Placental pericyte (primary cell): Measurements from ENCODE around the gene LOXL3. TPM values are rescaled to one million over a fixed set of nuclear protein-coding genes. Genes with fewer than 3 reads are reported as not detected.

ENCODE experiments used
- total RNA-seq: library from RNA; depleted of rRNA; stranded (reverse); fragments of >200 nt; gene quantifications from 2 replicates; pipeline ENCODE4 v1.2.3, GENCODE V29; 2012

The LOXL3 gene
- 2.0 and 2.9 TPM in 2 replicates for total RNA-seq

DNA sequence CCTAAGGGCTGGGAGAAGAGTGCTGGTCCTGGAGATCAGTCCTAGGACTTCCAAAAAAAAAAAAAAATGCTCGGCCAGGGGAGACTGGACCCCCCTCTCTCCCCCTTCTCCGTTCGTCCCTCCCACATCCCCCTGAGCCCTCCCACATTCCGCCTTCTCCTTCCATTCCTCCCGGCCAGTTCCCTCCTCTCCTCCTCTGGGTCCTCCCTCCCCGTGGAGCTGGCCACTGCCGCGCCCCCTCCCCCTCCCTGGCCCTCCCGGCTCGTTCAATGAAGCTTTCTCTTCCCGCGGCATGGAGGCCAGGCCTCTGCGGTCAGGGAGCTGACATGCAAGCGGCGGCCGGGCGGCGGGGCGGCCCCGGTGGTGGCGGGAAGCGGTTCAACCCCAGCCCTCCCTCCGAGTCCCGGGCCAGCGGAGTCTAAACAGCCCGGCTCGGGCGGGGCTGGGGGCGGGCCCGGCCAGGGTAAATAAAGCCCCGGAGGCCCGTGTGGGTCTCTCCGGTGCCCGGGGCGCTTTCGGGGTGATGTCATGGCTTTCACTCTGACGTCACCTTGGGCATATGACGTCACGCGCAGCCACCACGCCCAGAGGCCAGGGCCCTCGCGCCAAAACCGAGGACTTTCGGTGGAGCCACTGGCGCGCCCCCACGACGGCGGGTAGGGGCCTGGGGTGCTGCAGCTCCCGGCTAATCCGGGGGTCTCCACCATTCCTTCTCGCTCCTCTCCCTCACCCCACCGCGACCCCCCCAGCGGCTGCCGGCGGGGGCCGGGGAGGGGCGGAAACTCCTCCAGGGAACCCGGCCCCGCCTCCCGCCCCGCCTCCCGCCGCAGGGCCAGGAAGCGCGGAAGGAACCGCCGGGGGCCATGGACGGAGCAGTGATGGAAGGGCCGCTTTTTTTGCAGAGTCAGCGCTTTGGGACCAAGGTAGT is at the start of gene LOXL3, which contains the start of gene DOK1:
Gene LOXL3 (minus strand): TSS at position 51 of the 928 bp plus-strand sequence. CDS start 1,308 bp downstream, outside the sequence.
Gene DOK1 (plus strand): TSS at position 829 of the 928 bp plus-strand sequence. CDS start 35 bp downstream, at position 864.

DNA sequence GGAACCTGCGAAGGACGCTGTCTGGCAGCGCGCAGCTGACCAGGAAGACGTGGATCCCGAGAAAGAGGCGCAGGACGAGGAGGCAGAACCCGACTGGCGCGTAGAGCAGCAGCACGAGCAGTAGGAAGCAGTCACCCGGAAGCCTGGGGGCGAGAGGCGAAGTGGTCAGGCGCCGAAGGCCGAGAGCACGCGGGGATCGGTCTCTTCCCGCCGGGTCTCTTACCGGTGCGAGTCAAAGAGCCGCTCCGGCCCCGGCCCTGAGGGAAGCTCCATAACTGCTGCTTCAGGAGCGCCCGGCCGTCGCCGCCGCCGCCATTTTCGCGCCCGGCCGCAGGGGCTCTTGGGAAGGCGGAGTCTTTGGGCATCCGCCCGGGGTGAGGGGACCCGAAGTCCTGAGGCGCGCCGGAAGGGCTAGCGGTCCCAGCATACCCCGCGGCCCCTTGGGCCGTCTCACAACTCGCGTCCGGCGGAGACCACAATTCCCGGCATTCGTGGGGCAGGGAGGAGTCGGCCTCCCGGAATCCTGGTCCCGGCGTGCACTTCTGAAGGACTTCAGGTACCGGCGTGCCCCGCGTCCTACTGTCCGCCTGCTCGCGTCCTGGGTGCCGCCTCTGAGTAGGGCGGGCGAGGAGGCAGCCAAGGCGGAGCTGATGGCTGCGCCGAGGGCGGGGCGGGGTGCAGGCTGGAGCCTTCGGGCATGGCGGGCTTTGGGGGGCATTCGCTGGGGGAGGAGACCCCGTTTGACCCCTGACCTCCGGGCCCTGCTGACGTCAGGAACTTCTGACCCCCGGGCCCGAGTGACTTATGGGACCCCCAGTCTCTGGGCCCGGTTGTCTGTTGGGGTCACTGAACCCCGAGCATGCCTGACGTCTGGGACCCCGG is 24.1 kb downstream of the LOXL3 start, which contains the start of the genes AUP1 and HTRA2:
Gene AUP1 (minus strand): TSS at position 350 of the 882 bp plus-strand sequence. CDS start 77 bp downstream, at position 273.
Gene HTRA2 (plus strand): TSS at position 577 of the 882 bp plus-strand sequence. CDS start 74 bp downstream, at position 651.

DNA sequence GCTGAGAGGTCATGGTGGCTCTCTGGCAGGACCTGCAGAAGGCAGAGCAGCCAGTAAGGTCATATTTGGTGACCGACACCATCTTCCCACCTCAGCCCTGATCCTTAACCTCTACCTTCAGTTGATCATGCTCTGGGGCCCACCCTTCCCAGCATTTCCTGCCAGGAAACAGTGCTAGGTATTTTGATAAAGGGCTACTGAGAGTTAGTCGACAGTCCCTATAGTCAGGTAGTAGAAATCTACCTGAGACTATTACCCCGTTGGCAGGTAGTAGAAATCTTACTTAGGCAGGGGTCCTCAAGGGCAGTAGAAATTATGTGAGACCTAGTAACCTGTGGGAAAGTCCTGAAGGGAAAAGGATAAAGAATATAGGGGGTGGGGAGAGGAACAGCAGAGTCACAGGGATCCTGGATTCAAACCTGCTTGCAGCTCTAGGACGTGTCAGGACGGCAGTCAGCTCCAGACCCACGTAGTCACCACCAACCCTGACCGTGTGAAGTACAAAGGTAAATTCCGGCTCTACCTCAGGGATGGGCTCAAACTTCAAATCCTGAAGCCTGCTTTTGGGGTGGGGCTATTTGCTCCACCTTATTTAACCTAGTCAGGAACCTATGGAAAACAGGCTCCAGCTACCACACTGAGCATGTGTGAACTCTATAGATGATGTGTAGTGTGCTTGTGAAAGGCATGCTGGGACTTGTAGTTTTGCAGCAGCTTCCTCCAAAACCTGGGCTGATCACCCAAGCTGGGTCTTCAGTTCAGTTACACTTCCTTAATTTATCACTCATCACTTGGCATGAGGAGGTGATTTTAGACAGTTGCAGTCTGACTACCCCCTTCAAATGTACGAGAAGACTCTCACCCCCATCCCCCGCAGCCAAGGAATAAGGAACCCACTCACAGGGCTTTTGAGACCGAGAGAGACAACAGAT is 27.8 kb downstream of the LOXL3 start, which contains the start of gene DQX1:
Gene DQX1 (minus strand): TSS at position 515 of the 932 bp plus-strand sequence. CDS start 502 bp downstream, at position 13.

DNA sequence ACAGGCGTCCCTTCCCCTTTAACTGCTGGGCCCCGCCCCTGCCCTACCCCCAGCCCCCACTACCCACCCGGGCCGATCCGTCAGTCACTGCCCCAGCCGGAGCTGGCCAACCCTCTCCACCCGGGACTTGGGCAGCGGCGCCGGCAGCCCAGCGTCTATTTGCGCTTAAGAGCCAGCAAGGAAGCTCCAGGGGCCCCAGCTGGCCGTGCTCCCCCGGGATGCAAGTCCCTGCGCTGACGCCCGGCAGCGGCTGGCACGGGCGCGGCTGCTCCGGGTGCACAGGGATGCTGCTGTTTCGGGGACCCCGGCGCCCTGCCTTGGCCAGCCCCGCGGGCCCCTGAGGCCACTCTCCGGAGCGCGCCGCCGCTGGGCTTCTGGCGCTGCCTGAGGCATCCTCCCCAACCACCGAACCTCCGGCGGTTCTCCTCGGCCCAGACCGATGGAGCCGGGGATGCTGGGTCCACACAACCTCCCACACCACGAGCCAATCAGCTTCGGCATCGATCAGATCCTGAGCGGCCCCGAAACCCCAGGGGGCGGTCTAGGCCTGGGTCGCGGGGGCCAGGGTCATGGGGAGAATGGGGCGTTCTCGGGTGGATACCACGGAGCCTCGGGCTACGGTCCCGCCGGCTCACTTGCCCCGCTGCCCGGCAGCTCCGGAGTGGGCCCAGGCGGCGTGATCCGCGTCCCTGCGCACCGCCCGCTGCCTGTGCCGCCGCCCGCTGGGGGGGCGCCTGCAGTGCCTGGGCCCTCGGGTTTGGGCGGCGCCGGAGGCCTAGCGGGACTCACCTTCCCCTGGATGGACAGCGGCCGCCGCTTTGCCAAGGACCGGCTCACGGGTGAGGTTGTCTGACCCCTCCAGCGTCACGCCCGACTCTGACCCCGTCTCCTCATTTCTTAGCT is 39.1 kb downstream of the LOXL3 start, which contains the start of gene TLX2:
Gene TLX2 (plus strand): TSS at position 83 of the 903 bp plus-strand sequence. CDS start 357 bp downstream, at position 440.

GRCh38 chr2:74507145-74507925 is 46.4 kb downstream of the LOXL3 start, which contains the start of gene PCGF1:
PCGF1 (minus strand) TSS chr2:74507695; CDS start chr2:74507668, 27 bp downstream.

GRCh38 chr2:74499267-74499939 is 54.3 kb downstream of the LOXL3 start, which contains the start of gene LBX2:
LBX2 (minus strand) TSS chr2:74499603; CDS start chr2:74499537, 66 bp downstream.

GRCh38 chr2:74482801-74483674 is 70.7 kb downstream of the LOXL3 start, which contains the start of the genes CCDC142 and TTC31:
CCDC142 (minus strand) TSS chr2:74482998; CDS start chr2:74482837, 161 bp downstream.
TTC31 (plus strand) TSS chr2:74483081; CDS start chr2:74483096, 15 bp downstream.

Other genes with a start within 250 kb of the LOXL3 start
- 0.29 and 0.44 TPM in 2 replicates for gene SLC4A5, start 210.5 kb downstream of the LOXL3 start, total RNA-seq
- gene DCTN1, start 173.6 kb downstream of the LOXL3 start, total RNA-seq, result 144 and 149 TPM in 2 replicates
- 0.66 and 1.6 TPM in 2 replicates for gene C2orf81, start 132.3 kb downstream of the LOXL3 start, total RNA-seq
- gene WDR54, start 132.2 kb downstream of the LOXL3 start, total RNA-seq, result 20.8 and 45.7 TPM in 2 replicates
- 9.4 and 17.5 TPM in 2 replicates for gene RTKN, start 112.0 kb downstream of the LOXL3 start, total RNA-seq
- 12.9 and 19.3 TPM in 2 replicates for gene INO80B, start 98.9 kb downstream of the LOXL3 start, total RNA-seq
- gene WBP1, start 95.5 kb downstream of the LOXL3 start, total RNA-seq, result 28.3 and 51.9 TPM in 2 replicates
- gene MOGS, start 88.6 kb downstream of the LOXL3 start, total RNA-seq, result 79.7 and 81.8 TPM in 2 replicates
- 19.3 and 57.1 TPM in 2 replicates for gene MRPL53, start 81.3 kb downstream of the LOXL3 start, total RNA-seq
- gene CCDC142, start 70.9 kb downstream of the LOXL3 start, total RNA-seq, result 24.7 and 35.1 TPM in 2 replicates
- 19.9 and 22.8 TPM in 2 replicates for gene TTC31, start 70.9 kb downstream of the LOXL3 start, total RNA-seq
- gene LBX2, start 54.3 kb downstream of the LOXL3 start, total RNA-seq, result 1.9 and 3.1 TPM in 2 replicates
- 23.6 and 27.8 TPM in 2 replicates for gene PCGF1, start 46.2 kb downstream of the LOXL3 start, total RNA-seq
- not detected in 2 replicates for gene TLX2, start 39.5 kb downstream of the LOXL3 start, total RNA-seq
- gene DQX1, start 27.7 kb downstream of the LOXL3 start, total RNA-seq, result not detected in 2 replicates
- 96.1 and 152 TPM in 2 replicates for gene AUP1, start 24.2 kb downstream of the LOXL3 start, total RNA-seq
- gene HTRA2, start 24.0 kb downstream of the LOXL3 start, total RNA-seq, result 44.9 and 54.1 TPM in 2 replicates
- gene DOK1, start 778 bp upstream of the LOXL3 start, total RNA-seq, result 9.2 and 10.2 TPM in 2 replicates
- not detected in 2 replicates for gene M1AP, start 94.4 kb upstream of the LOXL3 start, total RNA-seq
- 4.0 and 5.3 TPM in 2 replicates for gene SEMA4F, start 100.3 kb upstream of the LOXL3 start, total RNA-seq